Fibroblast of peridontal ligament (primary cell): ENCODE data around the gene CYBA.

Experiments used
- DNase-seq: peaks from one replicate; pipeline ENCODE4 v3.0.0-alpha.2; 2010; ENCODE audit errors: extremely low read depth

CYBA gene

DNA sequence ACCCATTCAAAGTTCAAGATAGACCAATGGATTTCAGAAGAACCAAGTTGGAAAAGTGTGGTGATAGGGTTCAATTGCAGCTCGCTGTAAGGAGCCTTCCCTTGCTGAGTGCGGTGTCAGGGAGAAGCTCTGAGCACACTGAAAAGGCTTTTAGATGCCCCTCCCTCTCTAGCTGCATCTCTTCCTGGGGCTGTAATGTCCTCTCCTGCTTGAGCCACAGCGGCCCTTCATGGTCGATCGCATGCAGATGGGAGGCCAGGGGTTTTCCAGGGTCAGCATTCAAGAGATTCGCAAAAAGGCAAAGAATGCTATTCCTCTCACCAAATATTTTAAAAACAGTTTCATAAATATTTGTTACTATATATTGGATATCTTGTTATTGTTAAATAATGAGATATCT, 56.9 kb downstream of the CYBA start:
- no peak for DNase-seq

DNA sequence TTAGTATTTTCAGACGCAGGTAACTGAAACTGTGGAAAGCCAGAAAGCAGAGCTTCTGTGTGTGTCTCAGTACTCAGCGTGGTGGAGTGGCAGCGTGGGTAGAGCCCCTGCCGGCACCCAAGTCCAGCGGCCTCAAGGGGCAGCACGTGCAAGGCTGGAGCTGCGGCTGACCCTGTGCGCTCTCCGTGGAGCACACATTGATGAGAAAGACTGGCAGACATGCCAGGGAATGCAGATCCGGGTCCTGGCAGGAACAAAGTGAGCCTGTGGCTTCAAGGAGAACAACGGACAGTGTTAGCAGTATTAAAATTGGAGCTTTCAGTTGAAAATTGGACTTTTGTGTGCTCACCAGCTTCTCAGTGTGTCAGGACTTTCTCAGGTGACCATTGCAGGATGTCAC, 57.4 kb downstream of the CYBA start:
- DNase-seq = no peak
